ENCODE data around the gene JPT1.

The JPT1 gene

GRCh38 chr17:75191584-75191983, 37.3 kb upstream of the JPT1 start (continued):
- TF ChIP-seq ZNF175 (tag by site-specific recombination; IDR thresholded peaks at IDR 0.05), result no peak
- 0 out of 2 replicates have a peak, but pooled peaks have one; percentile 20 for TF ChIP-seq ZBTB8A (tag by site-specific recombination; IDR thresholded peaks at IDR 0.05)
- 0 out of 2 replicates have a peak, but pooled peaks have one; percentile 49 for TF ChIP-seq ZFP69B (tag by site-specific recombination; IDR thresholded peaks at IDR 0.05)
- peak; percentile 88 for TF ChIP-seq ZBTB17 (tag by site-specific recombination; IDR thresholded peaks at IDR 0.05)
- no peak for TF ChIP-seq ZNF23 (tag by site-specific recombination; IDR thresholded peaks at IDR 0.05; ENCODE audit: borderline replicate concordance)
- no peak for TF ChIP-seq ZIC2 (tag by site-specific recombination; IDR thresholded peaks at IDR 0.05)
- no peak for TF ChIP-seq ZNF610 (tag by site-specific recombination; IDR thresholded peaks at IDR 0.05; ENCODE audit: borderline replicate concordance)
- peak; percentile 66; the same call in 1 of the 2 replicates for TF ChIP-seq BCL11A (tag by site-specific recombination; IDR thresholded peaks at IDR 0.05; ENCODE audit: low read depth)
- no peak for TF ChIP-seq ZNF501 (tag by site-specific recombination; IDR thresholded peaks at IDR 0.05)
- no peak for TF ChIP-seq ZNF558 (tag by site-specific recombination; IDR thresholded peaks at IDR 0.05)
- no peak for TF ChIP-seq ZBTB44 (tag by site-specific recombination; IDR thresholded peaks at IDR 0.05)
- TF ChIP-seq KLF16 (tag by site-specific recombination; IDR thresholded peaks at IDR 0.05), result no peak
- TF ChIP-seq ZNF623 (tag by site-specific recombination; IDR thresholded peaks at IDR 0.05), result no peak
- TF ChIP-seq ZNF624 (tag by site-specific recombination; IDR thresholded peaks at IDR 0.05), result no peak
- no peak for TF ChIP-seq ZSCAN16 (tag by site-specific recombination; IDR thresholded peaks at IDR 0.05)

- POLR2A ChIA-PET, result interaction anchor here (1.1 to 1.9 kb wide), 2 partner anchors 10 to 34 kb away, joined by 3 to 7 read pairs; partner anchors contain the start of gene JPT1
- Histone ChIP-seq H3K4me1 (ENCODE audit: control insufficient read depth, insufficient read depth, low read length) (no peaks in the 10 kb centered on the region), H3K27ac (ENCODE audit: extremely low read depth, low read depth, low read length) (no peak overlapping the region), H3K36me3 (ENCODE audit: control insufficient read depth in 2 of 2, insufficient read depth in 1 of 2, low read length in 2 of 2) (no peaks in the 10 kb centered on the region), H3K4me3 (ENCODE audit: low read depth, low read length) (no peak overlapping the region), H3K9me3 (ENCODE audit: control insufficient read depth, insufficient read depth, low read depth, low read length) (no peaks in the 10 kb centered on the region)
- TF ChIP-seq OVOL3 (tag by site-specific recombination; IDR thresholded peaks at IDR 0.05) (no peak), ZBTB44 (tag by site-specific recombination; IDR thresholded peaks at IDR 0.05) (no peak), ZNF561 (tag by site-specific recombination; IDR thresholded peaks at IDR 0.05; ENCODE audit: borderline replicate concordance) (no peak), ZNF311 (tag by site-specific recombination; IDR thresholded peaks at IDR 0.05; ENCODE audit: borderline replicate concordance) (no peak), ZNF24 (tag by site-specific recombination; IDR thresholded peaks at IDR 0.05) (peak; percentile 89)
- CTCF ChIA-PET, result interaction anchor here (0.9 to 4.6 kb wide), 5 partner anchors 13 to 231 kb away, joined by 3 to 49 read pairs (median 4); no protein-coding TSS in a partner anchor
Observed at GRCh38 chr17:75188614-75189013, 34.3 kb upstream of the JPT1 start.

GRCh38 chr17:75183999-75184884, 29.9 kb upstream of the JPT1 start:
- POLR2A ChIA-PET, result interaction anchor here (0.6 to 1.9 kb wide), 6 partner anchors 10 to 105 kb away, joined by 3 to 14 read pairs (median 5); partner anchors contain the start of genes JPT1 and SLC25A19
- peaks cover 16 to 21% of the 10 kb centered on the region in 2 experiments for H3K36me3 ChIP-seq (ENCODE audit: control insufficient read depth in 2 of 2, insufficient read depth in 1 of 2, low read length in 2 of 2)
- no peak overlapping the region; the same call in 1 of the 2 replicates for H3K27ac ChIP-seq (ENCODE audit: extremely low read depth, low read depth, low read length)
- TF ChIP-seq EGR2 (tag by site-specific recombination; IDR thresholded peaks at IDR 0.05; ENCODE audit: low read depth), result peak; percentile 40
- no peak for TF ChIP-seq ZFP69B (tag by site-specific recombination; IDR thresholded peaks at IDR 0.05)
- no peak for TF ChIP-seq KLF8 (tag by site-specific recombination; IDR thresholded peaks at IDR 0.05)
- TF ChIP-seq ZNF280D (tag by site-specific recombination; IDR thresholded peaks at IDR 0.05), result no peak
- no peak for TF ChIP-seq ZNF654 (tag by site-specific recombination; IDR thresholded peaks at IDR 0.05; ENCODE audit: low read depth)
- TF ChIP-seq GLIS1 (tag by site-specific recombination; IDR thresholded peaks at IDR 0.05), result peak; percentile 58
- TF ChIP-seq ZFHX2 (tag by site-specific recombination; conservative IDR thresholded peaks at IDR 0.05), result peak; percentile 58; the same call in 1 of the 2 replicates
- H3K4me3 ChIP-seq (ENCODE audit: low read depth, low read length), result no peak overlapping the region
- CTCF ChIA-PET, result interaction anchor here (0.6 to 2.5 kb wide), 10 partner anchors 11 to 241 kb away, joined by 3 to 13 read pairs (median 4); no protein-coding TSS in a partner anchor
- H3K4me1 ChIP-seq (ENCODE audit: control insufficient read depth, insufficient read depth, low read length), result peaks cover 5% of the 10 kb centered on the region; the same call in 1 of the 2 replicates
- H3K9me3 ChIP-seq (ENCODE audit: control insufficient read depth, insufficient read depth, low read depth, low read length), result no peaks in the 10 kb centered on the region

Measured in HEK293 (cell line).